Neutrophil (primary cell): ENCODE results near the gene RSF1.

Experiments used
- H3K27ac ChIP-seq: fragments of 200-600 bp; sonication (generic); 2 replicates; pipeline ENCODE4 v1.5.1; 2016; ENCODE audit warnings: mild to moderate bottlenecking, moderate library complexity
- H3K27me3 ChIP-seq: fragments of 200-600 bp; sonication (generic); 2 replicates; pipeline ENCODE4 v1.6.0; 2016; ENCODE audit warnings: mild to moderate bottlenecking
- H3K36me3 ChIP-seq: fragments of 200-600 bp; sonication (generic); 2 replicates; pipeline ENCODE4 v1.5.1; 2017
- H3K4me1 ChIP-seq, 2 experiments: fragments of 200-600 bp in 1 of 2; sonication (generic) in 1 of 2; 1 replicate in 1 of 2; 2 replicates in 1 of 2; pipeline versions ENCODE4 v1.5.1 to v1.6.1; 2013 to 2016; ENCODE audit warnings: low read depth in 1 of 2, low read length in 1 of 2, mild to moderate bottlenecking in 1 of 2, moderate library complexity in 1 of 2; ENCODE audit not compliant: control insufficient read depth in 1 of 2, insufficient read depth in 1 of 2
- H3K4me3 ChIP-seq, 2 experiments: fragments of 200-600 bp in 1 of 2; sonication (generic) in 1 of 2; 1 replicate in 1 of 2; 2 replicates in 1 of 2; pipeline ENCODE4 v1.5.1; 2013 to 2016; ENCODE audit warnings: low read depth in 1 of 2, low read length in 1 of 2, mild to moderate bottlenecking in 1 of 2, moderate library complexity in 1 of 2
- H3K9me3 ChIP-seq: fragments of 200-600 bp; sonication (generic); 2 replicates; pipeline ENCODE4 v1.5.1; 2016
- TF ChIP-seq, protein P1 (sequence below): fragments of 200-600 bp; sonication (generic); IDR thresholded peaks from 2 replicates; pipeline ENCODE4 v1.5.1; 2016; ENCODE audit warnings: antibody characterized with exemption

Gene RSF1

DNA sequence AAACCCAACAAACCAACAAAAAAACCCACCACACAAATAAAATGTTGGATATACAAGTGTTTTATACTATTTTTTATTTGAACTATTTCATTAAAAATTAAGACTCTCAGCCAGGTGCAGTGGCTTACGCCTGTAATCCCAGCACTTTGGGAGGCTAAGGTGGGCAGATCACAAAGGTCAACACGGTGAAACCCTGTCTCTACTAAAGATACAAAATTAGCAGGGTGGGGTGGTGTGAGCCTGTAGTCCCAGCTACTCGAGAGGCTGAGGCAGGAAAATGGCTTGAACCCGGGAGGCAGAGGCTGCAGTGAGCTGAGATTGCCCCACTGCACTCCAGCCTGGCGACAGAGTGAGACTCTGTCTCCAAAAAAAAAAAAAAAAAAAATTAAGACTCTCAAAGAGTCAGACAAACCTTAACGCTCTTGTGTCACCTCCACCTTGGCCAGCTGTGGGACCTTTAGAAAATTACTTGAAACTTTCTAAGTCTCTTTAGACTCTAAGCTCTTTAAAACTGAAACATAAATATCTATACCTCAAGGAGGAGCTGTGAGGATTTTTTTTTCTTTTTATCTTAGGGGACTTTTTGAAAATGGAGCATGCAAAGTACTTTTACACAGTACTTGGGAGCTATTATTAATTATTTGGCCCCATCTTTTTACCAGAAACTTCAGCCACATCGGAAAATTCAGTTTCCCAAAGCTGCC is 114.5 kb downstream of the RSF1 start:
- no peak overlapping the region for H3K27ac ChIP-seq
- H3K4me3 ChIP-seq: no peak overlapping the region
- peaks cover 9% of the 10 kb centered on the region for H3K36me3 ChIP-seq
- H3K4me1 ChIP-seq: no peaks in the 10 kb centered on the region
- H3K27me3 ChIP-seq: no peaks in the 10 kb centered on the region
- TF ChIP-seq, protein P1, sequence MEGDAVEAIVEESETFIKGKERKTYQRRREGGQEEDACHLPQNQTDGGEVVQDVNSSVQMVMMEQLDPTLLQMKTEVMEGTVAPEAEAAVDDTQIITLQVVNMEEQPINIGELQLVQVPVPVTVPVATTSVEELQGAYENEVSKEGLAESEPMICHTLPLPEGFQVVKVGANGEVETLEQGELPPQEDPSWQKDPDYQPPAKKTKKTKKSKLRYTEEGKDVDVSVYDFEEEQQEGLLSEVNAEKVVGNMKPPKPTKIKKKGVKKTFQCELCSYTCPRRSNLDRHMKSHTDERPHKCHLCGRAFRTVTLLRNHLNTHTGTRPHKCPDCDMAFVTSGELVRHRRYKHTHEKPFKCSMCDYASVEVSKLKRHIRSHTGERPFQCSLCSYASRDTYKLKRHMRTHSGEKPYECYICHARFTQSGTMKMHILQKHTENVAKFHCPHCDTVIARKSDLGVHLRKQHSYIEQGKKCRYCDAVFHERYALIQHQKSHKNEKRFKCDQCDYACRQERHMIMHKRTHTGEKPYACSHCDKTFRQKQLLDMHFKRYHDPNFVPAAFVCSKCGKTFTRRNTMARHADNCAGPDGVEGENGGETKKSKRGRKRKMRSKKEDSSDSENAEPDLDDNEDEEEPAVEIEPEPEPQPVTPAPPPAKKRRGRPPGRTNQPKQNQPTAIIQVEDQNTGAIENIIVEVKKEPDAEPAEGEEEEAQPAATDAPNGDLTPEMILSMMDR: no peak
- H3K9me3 ChIP-seq: no peaks in the 10 kb centered on the region

DNA sequence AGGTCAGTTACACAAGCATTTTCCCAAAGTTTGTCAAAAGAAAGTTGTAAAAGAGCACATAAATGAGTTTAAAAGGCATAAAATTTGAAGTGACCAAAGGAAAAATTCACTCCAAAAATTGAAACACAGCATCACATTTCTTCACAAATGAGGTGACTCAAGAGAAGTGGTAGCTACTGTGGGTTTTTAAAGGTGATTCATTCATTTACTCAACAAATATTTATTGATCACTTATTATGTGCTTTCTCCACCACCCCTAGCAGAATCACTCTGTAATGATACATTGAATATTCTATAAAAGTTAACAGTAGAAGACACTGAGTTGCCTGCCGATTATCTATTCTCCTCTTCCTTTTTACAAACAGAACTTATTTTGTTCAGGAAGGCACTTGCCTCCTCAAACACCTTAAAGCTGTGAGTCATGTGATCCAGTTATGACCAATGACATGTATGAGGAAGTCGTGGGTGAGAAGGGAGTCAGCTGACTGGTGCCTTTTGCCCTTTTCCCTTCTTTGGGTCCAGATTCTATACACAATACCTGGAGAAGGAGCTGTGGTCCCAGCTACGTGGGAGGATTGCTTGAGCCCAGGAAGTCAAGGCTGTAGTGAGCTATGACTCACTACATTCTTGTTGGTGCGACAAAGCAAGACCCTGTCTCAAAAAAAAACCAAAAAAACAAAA is 115.2 kb downstream of the RSF1 start:
- no peaks in the 10 kb centered on the region for H3K9me3 ChIP-seq
- TF ChIP-seq, protein P1: no peak

DNA sequence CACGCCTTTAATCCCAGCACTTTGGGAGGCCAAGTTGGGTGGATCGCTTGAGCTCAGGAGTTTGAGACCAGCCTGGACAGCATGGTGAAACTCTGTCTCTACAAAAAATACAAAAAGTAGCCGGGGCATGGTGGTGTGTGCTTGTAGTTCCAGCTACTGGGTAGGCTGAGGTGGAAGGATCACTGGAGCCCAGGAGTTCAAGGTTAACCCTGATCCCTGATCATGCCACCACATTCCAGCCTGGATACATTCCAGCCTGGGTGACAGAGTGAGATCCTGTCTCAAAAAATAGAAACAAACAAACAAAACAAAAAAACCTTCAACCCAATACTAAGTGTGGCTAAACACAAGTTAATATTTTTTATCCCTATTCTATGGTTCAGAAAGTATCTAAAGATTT is 116.5 kb downstream of the RSF1 start:
- Histone ChIP-seq H3K36me3 (peaks cover 16% of the 10 kb centered on the region), H3K4me3 (no peak overlapping the region), H3K27me3 (no peaks in the 10 kb centered on the region), H3K9me3 (no peaks in the 10 kb centered on the region), H3K4me1 (no peaks in the 10 kb centered on the region), H3K27ac (no peak overlapping the region)
- TF ChIP-seq, protein P1: no peak

More for the DNA sequence above, 115.2 kb downstream of the RSF1 start:
- no peak overlapping the region for H3K4me3 ChIP-seq
- no peaks in the 10 kb centered on the region for H3K27me3 ChIP-seq
- no peak overlapping the region for H3K27ac ChIP-seq
- peaks cover 9% of the 10 kb centered on the region for H3K36me3 ChIP-seq
- H3K4me1 ChIP-seq: no peaks in the 10 kb centered on the region

DNA sequence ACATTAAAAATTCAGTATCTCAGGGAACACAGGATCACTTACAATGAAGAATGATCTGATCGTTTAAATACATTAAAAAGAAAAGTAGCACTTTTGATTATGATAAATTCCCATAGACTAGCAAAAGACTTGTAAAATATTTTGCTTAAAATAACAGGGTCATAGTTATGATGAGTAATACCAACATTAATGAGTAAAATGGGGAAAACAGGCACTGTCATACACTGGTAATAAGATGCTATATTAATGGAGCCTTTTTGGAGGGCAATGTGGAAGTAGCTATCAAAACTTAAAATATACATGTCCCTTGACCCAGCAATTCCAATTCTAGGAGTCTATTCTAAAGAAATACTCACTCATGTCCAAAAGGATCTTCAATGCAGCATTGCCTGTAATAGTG is 121.1 kb downstream of the RSF1 start:
- Histone ChIP-seq H3K9me3 (no peaks in the 10 kb centered on the region), H3K4me1 (no peaks in the 10 kb centered on the region), H3K36me3 (peaks cover 50% of the 10 kb centered on the region), H3K4me3 (no peak overlapping the region), H3K27ac (no peak overlapping the region), H3K27me3 (no peaks in the 10 kb centered on the region)
- TF ChIP-seq, protein P1: no peak

DNA sequence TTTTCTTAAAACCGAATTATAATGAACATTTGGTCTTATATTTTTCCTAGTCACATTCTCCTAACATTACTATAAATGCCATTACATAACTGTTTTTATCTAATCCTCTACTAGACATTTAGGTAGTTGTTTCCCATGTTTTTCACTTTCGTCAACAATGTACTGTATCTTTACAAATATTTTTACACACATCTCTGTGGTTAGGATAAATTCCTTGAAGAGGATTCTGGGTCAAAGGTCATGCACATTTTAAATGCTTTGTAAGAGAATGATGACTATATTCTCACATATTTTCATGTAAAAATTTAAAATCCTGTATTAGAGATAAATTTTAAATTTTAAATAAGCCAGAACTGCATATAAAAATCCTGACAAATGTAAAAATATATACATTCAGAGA is 121.6 kb downstream of the RSF1 start:
- Histone ChIP-seq H3K4me3 (no peak overlapping the region), H3K27me3 (no peaks in the 10 kb centered on the region), H3K9me3 (no peaks in the 10 kb centered on the region), H3K27ac (no peak overlapping the region), H3K36me3 (peaks cover 50% of the 10 kb centered on the region), H3K4me1 (no peaks in the 10 kb centered on the region)
- TF ChIP-seq, protein P1: no peak
